Thoracic aorta (tissue), 2 donors: Measurements from ENCODE around the gene E4F1. TPM values are rescaled to one million over a fixed set of nuclear protein-coding genes. Genes with fewer than 3 reads are reported as not detected.

Experiments used
- ATAC-seq: fragments of 150-250 bp; one replicate; pipeline ENCODE4 v1.8.0; 2017; ENCODE audit warnings: low read depth; ENCODE audit not compliant: insufficient number of reproducible peaks, low FRiP score
- DNase-seq: peaks from one replicate; pipeline ENCODE4 v3.0.0-alpha.2; 2020; ENCODE audit warnings: low spot score
- H3K27ac ChIP-seq, 2 donors: fragments of 200-600 bp; sonication (generic); 1 replicate in 1 of 2; 2 replicates in 1 of 2; pipeline ENCODE4 v1.5.1; 2016; ENCODE audit warnings: mild to moderate bottlenecking in 2 of 2, moderate library complexity in 2 of 2
- H3K27me3 ChIP-seq: fragments of 200-600 bp; sonication (generic); replicated peaks from 2 replicates; pipeline ENCODE4 v1.6.0; 2016; ENCODE audit warnings: mild to moderate bottlenecking; ENCODE audit not compliant: insufficient read depth
- H3K36me3 ChIP-seq: fragments of 200-600 bp; sonication (generic); one replicate; pipeline ENCODE4 v1.5.1; 2016
- H3K4me1 ChIP-seq, 2 donors: fragments of 200-600 bp; sonication (generic); 1 replicate in 1 of 2; 2 replicates in 1 of 2; pipeline versions ENCODE4 v1.5.1 to v1.6.0; 2016; ENCODE audit warnings: low read depth in 2 of 2, mild to moderate bottlenecking in 1 of 2; ENCODE audit not compliant: control insufficient read depth in 1 of 2
- H3K4me3 ChIP-seq: fragments of 200-600 bp; sonication (generic); 2 replicates; pipeline ENCODE4 v1.5.1; 2016; ENCODE audit warnings: mild to moderate bottlenecking
- H3K9me3 ChIP-seq: fragments of 200-600 bp; sonication (generic); 2 replicates; pipeline ENCODE4 v1.5.1; 2016
- CTCF ChIP-seq: fragments of 200-600 bp; sonication (generic); IDR thresholded peaks from one replicate; pipeline ENCODE4 v1.5.1; 2019; ENCODE audit warnings: antibody characterized with exemption
- total RNA-seq, 2 donors: library from RNA; depleted of rRNA; stranded (reverse); fragments of >200 nt; gene quantifications; one replicate each; pipeline versions ENCODE4 v1.1.0 to v1.2.3, GENCODE V29; 2016

E4F1 gene
- total RNA-seq, 2 donors from 2014 or later = 44.0 to 50.2 TPM

GRCh38 chr16:2177101-2177500 lies 46.3 kb upstream of the E4F1 start:
- no peaks in the 10 kb centered on the region for H3K4me1 ChIP-seq
- no peak for ATAC-seq
- no peak for TF ChIP-seq CTCF
- no peaks in the 10 kb centered on the region for H3K27me3 ChIP-seq
- H3K27ac ChIP-seq = no peak overlapping the region
- no peak for DNase-seq
- no peaks in the 10 kb centered on the region for H3K9me3 ChIP-seq
- no peak overlapping the region for H3K4me3 ChIP-seq
- H3K36me3 ChIP-seq = peaks cover 35% of the 10 kb centered on the region

- ATAC-seq (no peak), DNase-seq (no peak)
- Histone ChIP-seq H3K27ac (no peak overlapping the region), H3K36me3 (peaks cover 35% of the 10 kb centered on the region), H3K27me3 (no peaks in the 10 kb centered on the region), H3K4me3 (no peak overlapping the region), H3K9me3 (no peaks in the 10 kb centered on the region), H3K4me1 (no peaks in the 10 kb centered on the region)
- no peak for TF ChIP-seq CTCF
These were observed 45.8 kb upstream of the E4F1 start for GRCh38 chr16:2177561-2177960.

- DNase-seq (no peak), ATAC-seq (no peak)
- Histone ChIP-seq H3K27ac (no peak overlapping the region), H3K27me3 (no peaks in the 10 kb centered on the region), H3K36me3 (peaks cover 29% of the 10 kb centered on the region), H3K4me1 (no peaks in the 10 kb centered on the region), H3K4me3 (no peak overlapping the region), H3K9me3 (no peaks in the 10 kb centered on the region)
- no peak for TF ChIP-seq CTCF
These were observed 44.9 kb upstream of the E4F1 start for GRCh38 chr16:2178321-2179106.

GRCh38 chr16:2179107-2179501 lies 44.3 kb upstream of the E4F1 start:
- no peak overlapping the region for H3K27ac ChIP-seq
- peaks cover 25% of the 10 kb centered on the region for H3K36me3 ChIP-seq

GRCh38 chr16:2179576-2179975 lies 43.8 kb upstream of the E4F1 start:
- H3K4me3 ChIP-seq = no peak overlapping the region
- H3K36me3 ChIP-seq = peaks cover 22% of the 10 kb centered on the region
- H3K27ac ChIP-seq = no peak overlapping the region
- ATAC-seq (no peak), DNase-seq (no peak)
- H3K4me1 ChIP-seq = no peaks in the 10 kb centered on the region
- H3K9me3 ChIP-seq = no peaks in the 10 kb centered on the region
- no peaks in the 10 kb centered on the region for H3K27me3 ChIP-seq
- no peak for TF ChIP-seq CTCF

More at GRCh38 chr16:2179107-2179501, 44.3 kb upstream of the E4F1 start:
- Histone ChIP-seq H3K27me3 (no peaks in the 10 kb centered on the region), H3K4me1 (no peaks in the 10 kb centered on the region), H3K4me3 (no peak overlapping the region), H3K9me3 (no peaks in the 10 kb centered on the region)
- ATAC-seq = no peak
- no peak for DNase-seq
- TF ChIP-seq CTCF = no peak
